MM.1S (cell line): ENCODE measurements around the gene GTPBP6.

Source experiments
- CTCF ChIP-seq: fragments of 300-600 bp; sonication (generic); IDR thresholded peaks from 2 replicates; pipeline ENCODE4 v1.5.1; 2016; ENCODE audit warnings: antibody characterized with exemption, low read length, mixed read lengths
- EZH2 ChIP-seq: fragments of 300-600 bp; sonication (generic); optimal IDR thresholded peaks from 2 replicates; pipeline ENCODE3; 2017; ENCODE audit warnings: low read depth, mild to moderate bottlenecking, antibody characterized with exemption, low read length, mixed read lengths

- TF ChIP-seq EZH2 (no peak), CTCF (no peak)
These were observed 39.3 kb upstream of the GTPBP6 start for GRCh38 chrX:357693-358471.
